ENCODE results near the gene DNASE1L3.

DNASE1L3 gene

DNA sequence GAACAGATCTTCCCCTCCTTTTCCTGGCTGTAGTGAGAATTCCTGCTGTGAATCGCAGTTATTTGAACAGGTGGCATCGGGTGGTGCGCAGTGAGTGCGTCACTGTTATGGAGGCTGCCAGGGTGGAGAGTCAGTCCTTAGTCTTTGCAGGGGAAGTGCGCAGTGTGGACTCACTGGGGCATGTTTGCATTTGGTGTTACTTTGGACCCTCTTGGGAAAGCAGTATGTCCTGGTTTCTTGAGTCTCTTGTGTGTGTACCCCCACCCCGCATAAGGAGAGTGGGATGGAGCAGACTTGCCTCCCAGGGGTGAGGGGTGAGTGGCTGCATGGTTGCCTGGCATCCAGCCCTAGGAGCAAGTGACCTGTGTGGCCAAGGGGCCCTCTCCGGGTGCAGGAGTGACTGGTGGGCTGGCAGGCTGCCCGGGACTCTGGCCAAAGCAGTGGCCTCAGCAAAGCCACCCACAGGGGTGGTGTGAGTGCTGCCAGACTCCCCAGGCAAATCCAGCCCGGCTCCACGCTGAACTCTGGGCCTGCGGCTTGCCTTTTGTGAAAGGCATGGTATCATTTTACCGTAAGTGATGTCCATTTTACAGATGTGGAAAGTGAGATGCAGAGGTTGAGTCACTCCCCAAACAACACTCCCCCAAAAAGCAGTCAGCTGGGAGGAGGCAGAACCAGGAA lies 46.4 kb downstream of the DNASE1L3 start:
- DNase-seq (ENCODE audit: extremely low read depth in 1 of 2, low read depth in 1 of 2), result no peak

DNA sequence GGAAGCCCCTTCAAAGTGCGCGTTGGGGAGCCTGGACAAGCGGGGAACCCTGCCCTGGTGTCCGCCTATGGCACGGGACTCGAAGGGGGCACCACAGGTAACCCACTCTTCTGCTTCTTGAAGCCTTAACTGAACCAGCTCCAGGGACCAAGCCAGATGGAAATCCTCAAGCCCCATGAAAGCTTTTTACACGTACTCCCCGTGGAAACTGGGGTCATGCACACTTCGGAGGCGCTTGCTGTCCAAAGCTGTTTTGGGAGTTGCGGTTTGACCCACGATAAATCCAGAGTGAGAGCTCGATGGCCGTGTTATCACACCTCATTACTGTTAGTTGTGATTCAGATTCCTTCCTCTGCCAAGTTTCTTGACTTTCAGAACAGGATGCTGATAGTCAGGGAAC lies 47.5 kb downstream of the DNASE1L3 start:
- DNase-seq (ENCODE audit: extremely low read depth in 1 of 2, low read depth in 1 of 2), result no peak

DNA sequence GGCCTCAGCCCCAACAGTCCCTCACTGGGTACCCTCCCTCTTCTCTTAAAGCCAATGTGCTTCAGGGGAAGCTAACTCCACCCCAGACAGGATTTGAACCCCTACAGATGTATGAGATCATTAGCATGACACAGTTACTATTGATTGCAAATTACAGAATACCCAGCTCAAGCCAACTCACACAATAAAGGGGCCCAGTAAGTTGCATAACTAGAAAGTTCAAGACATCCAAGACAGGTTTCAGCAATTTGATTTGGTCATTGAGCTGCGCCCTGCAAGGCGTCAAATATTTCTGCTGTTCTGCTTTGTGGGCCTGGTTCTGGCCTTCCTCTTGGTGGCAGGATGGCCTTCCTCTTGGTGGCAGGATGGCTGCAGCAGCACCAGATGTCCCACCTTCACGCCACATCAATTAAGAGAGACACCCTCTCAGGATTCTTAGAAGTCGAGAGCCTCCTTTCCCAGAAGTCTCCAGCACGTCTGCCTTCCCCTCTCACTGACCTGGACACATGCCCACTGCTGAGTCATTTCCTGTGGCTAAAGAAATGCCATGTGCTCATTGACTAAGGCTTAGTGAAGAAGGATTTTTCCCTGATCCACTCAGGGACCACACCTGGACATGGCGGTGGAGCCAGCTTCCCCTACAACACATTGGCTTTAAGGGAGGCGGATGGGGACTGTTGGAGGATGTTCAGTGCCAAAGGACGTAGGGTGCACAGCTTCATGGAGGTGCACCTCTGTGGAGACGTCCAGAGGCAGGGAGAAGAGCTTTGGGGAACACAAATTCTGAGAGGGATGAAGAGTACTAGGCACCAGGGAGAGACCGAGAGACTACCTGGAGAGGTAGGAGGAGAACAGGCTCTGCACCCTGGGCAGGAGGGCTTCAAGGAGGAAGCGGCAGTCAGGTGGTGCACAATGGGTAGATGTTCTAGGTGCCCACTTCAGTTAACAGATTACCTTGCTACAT lies 49.1 kb downstream of the DNASE1L3 start:
- DNase-seq (ENCODE audit: extremely low read depth in 1 of 2, low read depth in 1 of 2), result no peak

DNA sequence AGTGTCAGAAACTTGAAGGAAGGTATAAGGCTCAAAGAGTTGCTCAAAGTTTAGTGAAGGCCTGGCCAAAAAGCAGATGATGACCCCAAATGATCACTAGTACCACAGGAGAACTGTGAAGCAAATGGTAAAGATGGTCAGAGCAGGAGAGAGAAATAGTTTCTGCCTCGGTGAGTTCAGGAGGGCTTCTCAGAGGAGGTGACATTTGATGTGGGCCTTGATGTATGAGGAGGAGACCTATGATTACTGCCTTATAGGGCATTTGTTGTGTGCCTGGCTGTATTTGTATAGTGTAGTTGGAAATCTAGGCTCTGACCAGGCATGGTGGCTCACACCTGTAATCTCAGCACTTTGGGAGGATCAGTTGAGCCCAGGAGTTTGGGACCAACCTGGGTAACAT lies 50.4 kb downstream of the DNASE1L3 start:
- no peak for DNase-seq (ENCODE audit: extremely low read depth in 1 of 2, low read depth in 1 of 2)

DNA sequence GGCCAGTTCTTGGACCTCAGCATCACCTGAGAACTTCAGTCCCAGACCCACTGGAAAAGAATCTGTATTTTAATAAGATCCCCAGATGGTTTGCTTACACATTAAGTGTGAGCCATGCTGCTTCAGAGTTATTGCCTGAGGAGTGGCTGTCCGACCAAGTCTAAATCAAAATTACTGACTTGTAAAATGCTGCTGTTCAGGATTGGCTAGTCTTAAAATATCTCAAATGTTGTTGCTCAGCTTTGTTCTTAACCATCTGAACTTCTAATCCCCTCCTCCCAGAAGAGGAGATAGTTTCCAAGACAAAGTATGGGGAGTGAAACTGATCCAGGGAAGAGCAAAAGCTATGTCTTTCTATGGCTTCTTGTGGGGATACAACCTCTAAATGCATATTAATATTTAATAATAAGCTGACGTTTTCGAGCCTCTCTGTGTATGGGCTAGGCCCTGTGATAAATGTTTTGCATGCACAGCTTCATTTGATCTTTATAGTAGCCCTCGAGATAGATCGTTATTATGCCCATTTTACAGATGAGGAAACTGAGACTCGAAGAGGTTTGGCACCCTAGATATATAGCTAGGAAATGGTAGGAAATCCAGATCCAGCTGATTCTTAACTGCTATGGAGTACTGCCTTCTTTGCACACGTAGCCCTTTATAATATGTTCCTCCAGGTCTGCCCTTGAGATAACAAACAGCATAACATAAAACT lies 52.2 kb downstream of the DNASE1L3 start:
- DNase-seq (ENCODE audit: extremely low read depth in 1 of 2, low read depth in 1 of 2), result no peak

DNA sequence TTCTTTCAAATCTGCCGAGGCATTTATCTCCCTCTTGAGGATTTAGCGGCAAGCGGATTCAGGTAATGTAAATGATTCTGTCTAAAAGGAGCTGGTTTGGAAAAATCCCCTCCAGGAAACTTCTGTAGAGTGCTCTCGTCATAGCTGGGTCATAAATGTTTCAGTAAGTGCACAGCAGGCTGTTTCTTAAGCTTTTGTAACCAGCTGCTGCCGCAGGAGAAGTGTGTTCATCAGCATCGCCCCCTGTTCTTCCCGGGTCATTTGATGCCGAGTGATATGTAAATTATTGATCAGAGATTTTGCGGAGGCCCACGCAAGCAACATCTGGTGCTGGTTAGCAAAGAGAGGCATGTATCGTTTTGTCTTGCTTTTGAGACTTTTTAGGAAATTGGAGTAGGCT lies 53.1 kb downstream of the DNASE1L3 start:
- no peak for DNase-seq (ENCODE audit: extremely low read depth in 1 of 2, low read depth in 1 of 2)

DNA sequence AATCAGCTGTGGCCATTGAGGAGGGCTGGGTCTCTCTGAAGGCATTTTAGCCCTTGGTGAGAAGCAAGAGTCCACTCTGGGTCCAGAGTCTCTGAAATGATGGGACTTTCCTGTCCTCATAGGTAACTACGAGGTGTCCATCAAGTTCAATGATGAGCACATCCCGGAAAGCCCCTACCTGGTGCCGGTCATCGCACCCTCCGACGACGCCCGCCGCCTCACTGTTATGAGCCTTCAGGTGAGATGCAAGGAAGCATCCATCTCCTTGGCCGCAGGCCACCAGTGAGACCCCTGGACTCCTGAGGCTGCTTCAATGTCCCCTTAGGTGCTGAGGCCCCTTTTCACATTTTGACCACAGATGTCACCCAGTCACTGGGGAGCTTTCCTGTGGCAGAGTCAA lies 54.9 kb downstream of the DNASE1L3 start:
- DNase-seq (ENCODE audit: extremely low read depth in 1 of 2, low read depth in 1 of 2), result no peak

DNA sequence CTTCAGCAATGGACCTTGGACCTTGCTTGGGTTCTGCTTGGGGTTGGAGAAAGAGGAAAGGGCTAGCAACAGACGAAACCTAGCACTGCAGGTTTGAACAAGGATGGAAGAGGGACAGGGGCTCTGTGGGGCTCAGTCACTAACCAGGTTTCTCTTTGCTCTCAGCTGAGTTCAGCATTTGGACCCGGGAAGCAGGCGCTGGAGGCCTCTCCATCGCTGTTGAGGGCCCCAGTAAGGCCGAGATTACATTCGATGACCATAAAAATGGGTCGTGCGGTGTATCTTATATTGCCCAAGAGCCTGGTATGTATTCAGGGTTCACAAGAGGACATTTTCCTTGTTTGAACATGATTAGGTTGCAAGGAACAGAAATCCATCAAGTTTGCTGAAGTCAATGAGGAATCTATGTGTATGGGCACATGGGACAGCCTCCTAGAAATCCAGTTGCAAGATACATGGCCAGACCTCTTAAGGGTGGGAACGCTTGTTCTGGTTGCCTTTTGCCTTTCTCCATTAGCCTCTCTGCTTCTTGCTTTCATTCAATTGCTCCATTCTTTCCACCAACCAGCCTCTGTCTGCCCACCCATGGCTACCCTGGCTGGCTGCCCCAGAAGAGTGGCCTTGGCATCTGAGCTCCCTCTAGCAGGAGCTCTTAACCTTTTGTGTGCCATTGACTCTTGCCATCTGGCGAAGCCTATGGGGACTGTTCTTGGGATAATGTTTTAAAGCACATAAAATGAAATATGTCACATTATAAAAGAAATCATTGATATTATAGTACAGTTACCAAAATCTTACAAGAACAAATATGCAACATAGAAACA lies 55.9 kb downstream of the DNASE1L3 start:
- no peak for DNase-seq (ENCODE audit: extremely low read depth in 1 of 2, low read depth in 1 of 2)

DNA sequence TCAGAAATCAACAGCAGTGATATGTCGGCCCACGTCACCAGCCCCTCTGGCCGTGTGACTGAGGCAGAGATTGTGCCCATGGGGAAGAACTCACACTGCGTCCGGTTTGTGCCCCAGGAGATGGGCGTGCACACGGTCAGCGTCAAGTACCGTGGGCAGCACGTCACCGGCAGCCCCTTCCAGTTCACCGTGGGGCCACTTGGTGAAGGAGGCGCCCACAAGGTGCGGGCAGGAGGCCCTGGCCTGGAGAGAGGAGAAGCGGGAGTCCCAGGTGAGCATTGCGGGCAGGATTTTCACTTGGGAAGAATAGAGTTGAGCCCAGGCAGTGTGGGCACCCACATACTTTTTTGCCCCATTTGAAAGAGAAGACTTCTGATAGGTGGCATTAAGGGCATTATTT lies 57.4 kb downstream of the DNASE1L3 start:
- no peak for DNase-seq (ENCODE audit: extremely low read depth in 1 of 2, low read depth in 1 of 2)

DNA sequence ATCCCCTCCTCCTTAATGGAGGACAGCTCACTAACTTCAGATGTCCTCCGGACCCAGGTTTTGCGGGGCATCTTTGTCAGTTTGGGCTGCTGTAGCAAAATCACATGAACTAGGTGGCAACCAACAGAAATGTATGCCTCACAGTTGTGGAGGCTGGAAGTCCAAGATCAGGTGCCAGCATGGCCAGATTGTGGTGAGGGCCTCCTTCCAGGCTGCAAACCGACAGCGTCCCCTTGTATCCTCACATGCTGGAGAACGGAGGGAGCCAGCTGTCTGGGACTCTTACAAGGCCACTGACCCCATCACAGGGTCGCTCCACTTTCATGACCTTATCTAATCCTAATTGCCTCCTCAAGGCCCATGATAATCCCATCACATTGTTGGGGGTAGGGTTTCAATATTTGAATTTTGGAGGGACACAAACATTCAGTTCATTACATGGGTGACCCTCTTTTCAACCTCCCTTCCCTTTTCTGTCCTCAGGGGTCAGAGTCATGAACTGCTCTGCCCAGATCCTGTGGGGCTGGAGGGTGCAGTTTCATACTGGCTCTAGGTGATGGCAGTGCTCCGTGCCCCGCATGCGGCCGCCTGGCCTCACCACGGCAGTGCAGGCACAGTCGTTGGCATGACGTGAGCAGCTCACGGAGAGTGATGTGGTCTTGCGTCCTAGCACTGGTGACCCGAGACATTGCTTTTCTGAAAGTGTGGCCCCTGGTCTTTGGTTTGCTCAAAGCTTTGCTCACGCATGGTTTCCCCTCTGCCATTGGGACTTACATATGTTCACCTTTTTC lies 58.4 kb downstream of the DNASE1L3 start:
- no peak for DNase-seq (ENCODE audit: extremely low read depth in 1 of 2, low read depth in 1 of 2)

DNA sequence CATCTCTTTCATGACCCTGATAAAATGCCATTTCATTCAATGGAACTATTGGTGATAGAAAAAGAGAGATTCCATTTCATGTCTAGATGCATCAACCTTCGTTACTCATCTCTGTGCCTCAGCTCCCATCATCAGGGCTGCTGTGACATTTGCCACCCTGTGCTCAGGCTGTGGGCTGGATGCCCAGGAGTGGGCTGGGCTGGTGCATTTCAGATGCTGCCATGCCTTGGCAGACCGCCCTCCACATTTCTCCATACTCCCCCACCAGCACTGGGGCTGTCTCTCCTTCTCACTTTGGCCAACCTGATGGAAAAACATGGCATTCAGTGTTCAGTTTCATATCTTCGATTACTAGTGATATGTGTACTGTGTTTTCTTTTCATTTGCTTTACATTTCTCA lies 59.1 kb downstream of the DNASE1L3 start:
- no peak for DNase-seq (ENCODE audit: extremely low read depth in 1 of 2, low read depth in 1 of 2)

DNA sequence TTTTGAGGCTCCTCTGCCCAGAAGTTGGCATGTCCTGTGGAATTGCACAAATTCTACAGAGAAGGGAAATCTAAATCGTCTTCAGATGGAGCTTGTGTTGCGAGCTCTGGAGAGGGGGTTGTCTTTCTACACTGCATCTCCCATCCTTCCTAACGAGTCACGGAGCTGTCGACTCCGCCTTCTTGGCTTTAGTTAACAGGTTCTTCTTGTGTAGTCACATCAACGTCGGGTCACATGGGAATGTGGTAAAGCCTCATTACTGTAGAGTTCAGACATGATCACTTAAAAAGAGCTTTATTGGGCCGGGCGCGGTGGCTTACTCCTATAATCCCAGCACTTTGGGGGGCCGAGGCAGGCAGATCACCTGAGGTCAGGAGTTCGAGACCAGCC lies 60.0 kb downstream of the DNASE1L3 start:
- no peak for DNase-seq (ENCODE audit: extremely low read depth in 1 of 2, low read depth in 1 of 2)

DNA sequence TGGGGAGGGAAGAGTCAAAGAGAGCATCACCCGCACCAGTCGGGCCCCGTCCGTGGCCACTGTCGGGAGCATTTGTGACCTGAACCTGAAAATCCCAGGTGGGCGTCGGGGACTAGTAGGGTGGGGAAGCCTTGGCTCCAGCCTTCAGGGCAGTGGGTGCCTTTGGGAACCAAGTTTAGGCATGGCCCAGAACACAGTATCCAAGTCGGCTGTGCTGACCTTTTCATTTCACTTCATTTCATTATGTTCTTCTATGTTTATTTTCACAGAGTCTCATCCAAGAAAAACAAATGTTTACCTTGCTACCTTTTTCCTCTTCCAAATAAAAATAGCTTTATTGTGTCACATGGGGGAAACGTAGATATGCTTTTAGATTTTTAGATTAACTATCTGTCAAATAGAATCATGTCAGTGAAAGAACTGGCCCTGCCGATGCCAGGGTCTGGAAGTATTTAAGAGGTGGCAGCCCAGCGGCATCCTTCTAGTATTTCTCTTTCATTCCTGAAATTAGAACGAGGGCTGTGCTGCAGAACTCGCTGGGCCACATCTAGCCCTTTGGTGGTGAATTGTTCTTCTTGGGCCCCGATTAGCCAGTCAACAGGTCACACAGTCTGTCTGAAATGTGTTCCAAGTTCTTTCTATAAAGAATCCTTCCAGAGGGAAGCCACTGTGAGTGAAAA lies 60.5 kb downstream of the DNASE1L3 start:
- no peak for DNase-seq (ENCODE audit: extremely low read depth in 1 of 2, low read depth in 1 of 2)

DNA sequence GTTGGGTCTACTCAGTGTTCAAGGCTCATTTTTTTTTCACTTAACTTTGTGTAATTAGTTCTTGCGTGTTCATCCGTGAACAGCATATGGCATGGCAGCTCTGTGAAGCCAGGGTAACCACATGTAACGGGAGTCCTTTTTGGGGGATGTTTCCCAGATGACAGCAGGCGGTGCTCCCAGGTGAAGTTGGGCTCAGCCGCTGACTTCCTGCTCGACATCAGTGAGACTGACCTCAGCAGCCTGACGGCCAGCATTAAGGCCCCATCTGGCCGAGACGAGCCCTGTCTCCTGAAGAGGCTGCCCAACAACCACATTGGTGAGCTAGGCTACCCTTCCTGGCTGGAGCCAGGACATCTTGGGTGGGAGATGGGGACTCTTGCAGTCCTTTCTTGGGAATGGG lies 62.7 kb downstream of the DNASE1L3 start:
- no peak for DNase-seq (ENCODE audit: extremely low read depth in 1 of 2, low read depth in 1 of 2)

DNA sequence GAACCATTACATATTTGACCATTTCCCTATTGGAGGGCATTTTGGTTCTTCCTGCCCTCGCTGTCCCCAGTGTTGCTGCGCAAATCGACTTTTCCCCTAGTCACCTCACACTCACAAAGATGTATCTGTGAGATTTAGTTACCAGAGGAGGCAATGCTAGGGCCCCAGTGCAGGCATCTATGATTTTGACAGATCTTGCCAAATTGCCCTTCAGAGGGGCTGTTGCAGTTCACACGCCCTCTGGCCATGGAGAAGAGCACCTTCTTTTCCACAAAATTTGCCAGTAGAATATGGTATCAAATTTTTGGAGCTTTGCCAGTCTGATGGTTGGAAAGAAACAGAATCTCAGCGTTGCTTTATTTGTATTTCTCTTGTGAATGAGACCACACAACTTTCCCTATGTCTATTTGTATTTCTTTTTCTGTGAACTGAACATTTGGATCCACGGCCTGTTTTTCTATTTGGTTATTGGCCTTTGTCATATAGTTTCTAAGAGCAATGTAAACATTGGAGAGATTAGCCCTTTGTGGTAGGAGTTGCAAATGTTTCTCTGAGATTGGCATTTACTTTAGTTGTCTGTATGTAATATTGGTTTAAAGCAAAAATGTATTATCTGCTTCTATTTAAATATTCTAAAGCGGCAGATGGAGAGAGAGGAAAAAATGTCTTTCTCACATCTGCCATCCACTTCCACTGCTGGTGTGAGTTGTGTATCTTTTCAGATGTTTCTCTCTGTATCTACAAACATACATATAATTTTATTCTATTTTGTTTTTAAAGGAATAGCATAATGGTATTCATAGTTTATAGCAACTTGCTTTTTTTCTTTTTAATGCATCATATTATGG lies 66.1 kb downstream of the DNASE1L3 start:
- no peak for DNase-seq (ENCODE audit: extremely low read depth in 1 of 2, low read depth in 1 of 2)

DNA sequence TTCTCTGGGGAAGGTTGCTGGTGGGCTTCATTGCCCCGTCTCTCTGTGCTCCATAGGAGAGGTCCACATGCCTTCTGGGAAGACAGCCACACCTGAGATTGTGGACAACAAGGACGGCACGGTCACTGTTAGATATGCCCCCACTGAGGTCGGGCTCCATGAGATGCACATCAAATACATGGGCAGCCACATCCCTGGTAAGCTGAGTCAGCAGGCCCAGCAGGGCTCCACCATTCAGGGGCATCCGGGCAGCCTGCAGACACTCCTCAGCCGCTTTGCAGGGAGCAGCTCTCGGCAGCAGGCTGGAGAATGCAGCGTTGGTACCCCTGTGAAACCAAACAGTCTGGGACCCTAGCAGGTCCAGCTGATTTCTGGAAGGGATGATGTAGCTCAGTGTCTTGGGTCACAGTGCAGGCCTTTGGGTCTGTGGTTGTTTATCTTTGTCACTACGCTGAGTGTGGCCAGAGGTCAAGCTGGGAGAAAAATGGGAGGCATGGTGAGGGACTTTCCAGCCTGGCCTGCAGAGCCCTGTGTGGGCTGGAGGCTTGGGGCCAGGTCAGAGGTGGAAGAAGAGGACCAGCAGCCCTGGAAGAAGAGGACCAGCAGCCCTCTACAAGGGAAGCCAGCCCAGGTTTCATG lies 67.2 kb downstream of the DNASE1L3 start:
- no peak for DNase-seq (ENCODE audit: extremely low read depth in 1 of 2, low read depth in 1 of 2)

Data from stimulated activated CD8-positive, alpha-beta memory T cell treated with anti-CD3 and anti-CD28 coated beads, Interleukin-7, amount 100 ng/mL, for 48 hours (primary cell).